Suppressor macrophage treated with lipopolysaccharide for 4 hours (primary cell): ENCODE data around the gene PSME1.

Source experiments
- DNase-seq: peaks from one replicate; pipeline ENCODE4 v3.0.0-alpha.2; 2020

Gene PSME1

GRCh38 chr14:24149302-24149969 lies 13.4 kb downstream of the PSME1 start:
- no peak for DNase-seq

DNA sequence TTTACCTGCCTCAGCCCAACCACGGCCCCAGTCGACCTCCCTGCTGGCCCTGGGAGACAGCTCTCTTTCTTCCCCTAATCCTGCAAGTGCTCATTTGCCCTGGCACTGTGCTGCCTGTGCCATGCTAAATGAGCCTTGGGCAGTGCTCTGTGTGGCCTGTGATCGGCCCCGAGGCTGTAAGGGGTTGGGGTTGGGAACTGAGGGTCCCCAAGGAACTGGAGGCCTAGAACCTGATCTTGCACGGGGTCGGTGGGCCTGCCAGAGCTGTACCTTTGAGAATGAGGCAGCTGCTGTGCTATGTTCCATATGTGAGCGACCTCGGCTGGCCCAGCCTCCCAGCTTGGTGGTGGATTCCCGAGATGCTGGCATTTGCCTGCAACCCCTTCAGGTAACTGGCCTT lies 14.1 kb downstream of the PSME1 start:
- DNase-seq, result no peak

- DNase-seq, result no peak
Observed at GRCh38 chr14:24150567-24150966, 14.6 kb downstream of the PSME1 start.

- DNase-seq, result no peak
Observed at GRCh38 chr14:24150993-24151392, 15.0 kb downstream of the PSME1 start.

DNA sequence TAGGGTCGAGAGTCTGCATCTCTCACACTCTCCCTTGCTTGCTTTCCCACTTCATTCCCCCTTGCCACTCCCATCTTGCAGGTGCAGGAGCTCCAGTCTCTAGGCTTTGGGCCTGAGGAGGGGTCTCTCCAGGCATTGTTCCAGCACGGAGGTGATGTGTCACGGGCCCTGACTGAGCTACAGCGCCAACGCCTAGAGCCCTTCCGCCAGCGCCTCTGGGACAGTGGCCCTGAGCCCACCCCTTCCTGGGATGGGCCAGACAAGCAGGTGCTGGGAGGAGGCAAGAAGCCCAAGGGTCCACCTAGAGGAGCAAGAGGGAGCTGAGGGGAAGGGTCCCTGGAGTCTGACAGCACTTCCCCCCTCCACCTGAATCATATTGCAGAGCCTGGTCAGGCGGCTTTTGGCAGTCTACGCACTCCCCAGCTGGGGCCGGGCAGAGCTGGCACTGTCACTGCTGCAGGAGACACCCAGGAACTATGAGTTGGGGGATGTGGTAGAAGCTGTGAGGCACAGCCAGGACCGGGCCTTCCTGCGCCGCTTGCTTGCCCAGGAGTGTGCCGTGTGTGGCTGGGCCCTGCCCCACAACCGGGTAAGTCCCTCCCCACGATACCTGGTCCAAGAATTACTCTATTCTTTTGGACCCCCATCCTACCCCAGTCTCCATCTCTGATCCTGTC lies 15.5 kb downstream of the PSME1 start:
- DNase-seq, result no peak

GRCh38 chr14:24155100-24155499 lies 19.1 kb downstream of the PSME1 start:
- no peak for DNase-seq

- no peak for DNase-seq
Observed at GRCh38 chr14:24156840-24157239, 20.8 kb downstream of the PSME1 start.

DNA sequence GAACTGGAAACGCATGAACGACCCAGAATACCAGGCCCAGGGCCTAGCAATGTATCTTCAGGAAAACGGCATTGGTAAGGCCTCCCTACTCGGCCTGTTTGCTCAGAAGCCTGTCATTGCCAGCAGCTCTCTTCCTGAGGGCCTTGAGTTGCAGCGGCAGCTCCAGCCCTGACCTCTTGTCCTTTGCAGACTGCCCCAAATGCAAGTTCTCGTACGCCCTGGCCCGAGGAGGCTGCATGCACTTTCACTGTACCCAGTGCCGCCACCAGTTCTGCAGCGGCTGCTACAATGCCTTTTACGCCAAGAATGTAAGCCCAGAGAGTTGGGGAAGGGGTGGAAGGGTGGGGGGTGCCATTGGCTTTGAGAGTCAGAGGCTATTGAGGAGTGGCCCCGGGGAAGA lies 21.3 kb downstream of the PSME1 start:
- no peak for DNase-seq

DNA sequence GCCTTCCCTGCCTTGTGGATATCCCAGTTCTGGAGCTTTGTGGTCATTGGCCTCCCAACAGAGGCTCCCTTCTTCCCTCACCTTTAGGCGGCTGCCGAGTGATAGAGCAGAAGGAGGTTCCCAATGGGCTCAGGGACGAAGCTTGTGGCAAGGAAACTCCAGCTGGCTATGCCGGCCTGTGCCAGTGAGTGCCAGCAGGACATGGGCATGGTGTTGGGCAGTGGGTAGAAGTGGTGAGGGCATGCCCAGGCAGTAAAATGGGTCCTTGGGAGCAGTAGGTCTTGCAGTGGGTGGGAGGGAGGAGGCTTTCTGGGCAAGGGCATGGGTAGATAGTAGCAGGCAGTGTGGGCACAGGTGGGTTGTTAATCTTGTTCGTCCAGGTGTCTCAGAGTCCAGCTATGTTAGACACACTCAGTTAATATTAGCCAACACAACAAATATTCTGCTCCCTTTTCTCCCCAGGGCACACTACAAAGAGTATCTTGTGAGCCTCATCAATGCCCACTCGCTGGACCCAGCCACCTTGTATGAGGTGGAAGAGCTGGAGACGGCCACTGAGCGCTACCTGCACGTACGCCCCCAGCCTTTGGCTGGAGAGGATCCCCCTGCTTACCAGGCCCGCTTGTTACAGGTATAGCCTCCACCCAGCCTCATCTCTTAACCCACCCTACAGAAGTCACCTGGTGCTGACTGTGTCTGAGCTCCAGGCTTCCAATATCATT lies 23.9 kb downstream of the PSME1 start:
- DNase-seq, result no peak

DNA sequence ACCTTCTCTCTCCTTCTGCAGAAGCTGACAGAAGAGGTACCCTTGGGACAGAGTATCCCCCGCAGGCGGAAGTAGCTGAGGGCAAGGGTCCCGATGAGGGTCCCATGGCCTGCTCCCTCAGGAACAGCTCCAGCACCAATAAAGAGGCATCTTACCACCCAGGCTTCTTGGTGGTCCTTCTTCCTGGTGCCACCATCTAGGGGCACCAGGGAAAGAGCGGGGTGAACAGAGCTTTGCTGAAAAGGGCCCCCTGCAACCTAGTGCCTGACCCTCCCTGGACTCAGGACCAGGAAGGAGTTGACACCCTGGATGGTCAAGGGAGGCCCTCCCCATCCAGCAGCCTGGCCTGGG lies 24.5 kb downstream of the PSME1 start:
- no peak for DNase-seq

DNA sequence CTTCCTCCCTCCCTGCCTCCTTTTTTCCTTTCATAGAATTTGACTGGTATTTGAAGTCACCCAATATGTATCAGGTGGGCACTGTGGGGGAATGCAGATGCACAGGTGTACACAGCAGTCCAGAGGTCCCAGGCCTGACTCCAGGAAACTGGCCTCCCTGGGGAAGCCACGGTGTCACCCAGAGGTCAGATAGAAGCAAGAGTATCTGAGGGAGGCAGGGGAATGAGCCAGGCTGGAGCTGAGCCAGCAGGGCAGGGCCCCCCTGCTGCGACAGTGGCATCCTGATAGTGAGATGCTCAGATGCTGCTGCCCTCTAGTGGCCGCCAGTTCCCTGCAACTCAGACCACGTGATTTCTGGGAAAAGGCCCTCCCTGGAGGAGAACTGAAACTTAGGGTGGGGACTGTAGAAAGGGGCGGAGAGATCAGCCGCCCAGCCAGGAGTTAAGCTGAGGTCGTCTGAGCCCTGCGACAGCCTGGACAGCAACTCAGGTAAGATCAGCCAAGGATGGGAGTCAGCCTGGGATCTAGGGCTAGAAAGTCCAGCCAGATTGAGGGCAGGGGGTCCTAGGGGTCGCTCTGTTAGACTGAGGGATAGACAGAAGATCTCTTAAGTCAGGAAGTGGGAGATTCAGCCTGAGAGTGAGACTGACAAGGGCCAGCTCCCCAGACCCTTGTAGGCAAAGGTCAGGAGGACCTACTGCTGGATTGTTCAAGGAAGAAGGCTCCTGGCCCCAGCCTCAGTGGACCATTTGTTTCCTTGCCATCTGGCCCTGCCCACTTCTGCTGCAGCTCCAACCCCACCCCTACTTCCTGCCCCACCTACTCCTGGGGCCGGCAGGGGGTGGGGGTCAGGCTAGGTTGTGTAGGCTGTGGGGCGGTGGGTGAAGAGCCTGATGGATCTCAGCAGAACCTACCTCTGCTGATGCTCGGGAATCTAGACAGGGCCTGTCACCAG lies 25.1 kb downstream of the PSME1 start, which contains the start of gene IRF9:
IRF9 (plus strand) TSS at position 416 of the 955 bp plus-strand sequence. CDS start 880 bp downstream, outside the sequence.
- DNase-seq, result peak; percentile 97

DNA sequence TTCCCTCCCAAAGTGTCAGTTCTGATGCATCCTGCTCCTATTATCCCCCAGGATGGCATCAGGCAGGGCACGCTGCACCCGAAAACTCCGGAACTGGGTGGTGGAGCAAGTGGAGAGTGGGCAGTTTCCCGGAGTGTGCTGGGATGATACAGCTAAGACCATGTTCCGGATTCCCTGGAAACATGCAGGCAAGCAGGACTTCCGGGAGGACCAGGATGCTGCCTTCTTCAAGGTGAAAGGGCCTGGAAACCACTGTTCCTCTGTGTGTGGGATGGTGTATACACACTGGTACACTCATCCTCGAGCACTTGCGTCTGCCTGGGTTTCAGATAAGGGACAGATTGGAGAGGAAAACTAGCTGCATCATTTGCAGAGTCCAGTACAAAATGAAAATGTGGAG lies 26.1 kb downstream of the PSME1 start:
- no peak for DNase-seq

DNA sequence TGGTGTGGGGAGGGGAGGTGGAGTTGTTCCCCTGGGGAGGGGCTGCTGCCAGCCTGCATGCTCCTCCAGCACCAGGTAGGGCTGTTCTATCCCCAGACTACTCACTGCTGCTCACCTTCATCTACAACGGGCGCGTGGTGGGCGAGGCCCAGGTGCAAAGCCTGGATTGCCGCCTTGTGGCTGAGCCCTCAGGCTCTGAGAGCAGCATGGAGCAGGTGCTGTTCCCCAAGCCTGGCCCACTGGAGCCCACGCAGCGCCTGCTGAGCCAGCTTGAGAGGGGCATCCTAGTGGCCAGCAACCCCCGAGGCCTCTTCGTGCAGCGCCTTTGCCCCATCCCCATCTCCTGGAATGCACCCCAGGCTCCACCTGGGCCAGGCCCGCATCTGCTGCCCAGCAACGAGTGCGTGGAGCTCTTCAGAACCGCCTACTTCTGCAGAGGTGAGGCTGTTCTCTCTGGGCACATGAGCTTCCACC lies 28.6 kb downstream of the PSME1 start:
- DNase-seq, result no peak

- no peak for DNase-seq
Observed at GRCh38 chr14:24165785-24166184, 29.8 kb downstream of the PSME1 start.

- DNase-seq, result peak; percentile 59
Observed at GRCh38 chr14:24167469-24168114, 31.6 kb downstream of the PSME1 start.

GRCh38 chr14:24171422-24172260 lies 35.6 kb downstream of the PSME1 start, which contains the start of gene REC8:
REC8 (plus strand) TSS chr14:24172080; CDS start chr14:24172553, 473 bp downstream.
- DNase-seq, result no peak

GRCh38 chr14:24172261-24172860 lies 36.4 kb downstream of the PSME1 start:
- no peak for DNase-seq

GRCh38 chr14:24172871-24173281 lies 36.9 kb downstream of the PSME1 start:
- no peak for DNase-seq

DNA sequence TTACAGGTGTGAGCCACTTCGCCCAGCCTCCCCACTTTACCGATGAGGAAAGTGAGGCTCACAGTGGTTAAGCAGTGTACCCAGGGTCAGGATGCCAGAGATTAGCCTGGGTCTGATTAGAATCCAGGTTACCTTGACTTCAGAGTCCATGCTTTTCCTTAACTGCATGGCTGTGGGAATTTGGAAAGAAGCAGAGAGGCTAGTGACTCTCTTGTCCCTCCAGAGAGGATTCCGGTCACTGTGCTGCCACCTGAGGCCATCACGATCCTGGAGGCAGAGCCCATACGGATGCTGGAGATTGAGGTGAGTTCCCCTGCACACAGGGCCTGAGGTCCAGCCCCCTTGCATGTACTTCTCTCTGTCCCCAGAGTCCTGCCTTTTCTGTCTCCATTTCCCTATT lies 40.6 kb downstream of the PSME1 start:
- DNase-seq, result no peak

DNA sequence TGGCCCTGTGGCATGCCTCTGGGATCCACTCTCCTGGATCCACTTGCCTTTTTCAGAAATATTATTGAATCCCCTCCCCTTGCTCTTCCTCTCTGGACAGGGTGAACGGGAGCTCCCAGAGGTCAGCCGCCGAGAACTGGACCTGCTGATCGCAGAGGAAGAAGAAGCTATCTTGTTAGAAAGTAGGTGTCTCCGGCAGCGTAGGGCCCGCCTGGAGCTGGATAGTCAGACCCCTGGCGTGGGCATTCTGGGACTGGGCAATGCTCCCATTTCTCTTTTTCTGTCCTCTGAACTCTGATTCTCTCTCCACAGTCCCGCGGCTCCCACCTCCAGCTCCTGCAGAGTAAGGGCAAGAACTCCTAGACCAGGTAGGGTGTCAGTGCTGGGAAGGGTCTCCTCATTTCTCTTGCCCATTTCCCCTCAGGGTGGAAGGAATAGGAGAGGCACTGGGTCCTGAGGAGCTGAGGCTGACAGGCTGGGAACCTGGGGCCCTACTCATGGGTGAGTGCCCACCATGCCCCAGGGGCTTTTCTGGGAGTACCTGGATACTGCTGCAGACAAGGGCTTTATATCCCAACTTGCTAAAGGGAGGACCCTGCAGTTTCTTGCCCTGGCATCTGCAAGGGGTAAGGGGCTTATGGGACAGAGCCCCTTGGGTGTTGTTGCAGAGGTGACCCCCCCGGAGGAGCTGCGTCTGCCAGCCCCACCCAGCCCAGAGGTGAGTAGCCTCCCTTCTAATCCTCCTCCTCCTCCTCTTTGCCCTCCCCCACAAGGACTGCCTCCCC lies 41.2 kb downstream of the PSME1 start:
- DNase-seq, result no peak
